Measurements from ENCODE around the gene SEC24D. TPM values are rescaled to one million over a fixed set of nuclear protein-coding genes. Genes with fewer than 3 reads are reported as not detected.
A peak's percentile ranks its signal among the peaks of the same experiment; 100 is the strongest.

Gene SEC24D
- total RNA-seq, 1 donor from 2014 or later, result 73.3 TPM

DNA sequence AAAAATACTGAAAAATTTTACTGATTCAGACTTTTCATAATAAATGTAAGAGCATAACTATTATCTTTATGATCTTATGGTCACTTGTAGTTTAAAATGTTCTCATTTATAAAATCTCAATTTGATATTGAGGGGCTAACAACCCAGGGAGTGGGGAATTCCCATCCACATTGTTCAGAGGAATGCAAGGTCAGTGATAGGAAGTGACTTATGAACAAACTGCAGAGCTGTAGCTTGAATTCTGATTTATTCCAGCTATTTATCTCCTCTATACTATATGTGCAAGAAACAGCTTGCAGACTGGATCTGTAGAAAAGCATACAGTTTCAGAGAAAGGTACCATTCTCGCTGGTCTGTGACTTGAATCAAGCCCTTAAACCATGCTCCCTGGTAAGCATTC lies 61.6 kb downstream of the SEC24D start:
- no peak for DNase-seq

- DNase-seq, result no peak
These were observed 62.5 kb downstream of the SEC24D start for GRCh38 chr4:118773429-118773792.

GRCh38 chr4:118772767-118773428 lies 63.0 kb downstream of the SEC24D start:
- DNase-seq, result no peak

- peak; percentile 47 for DNase-seq
These were observed 63.7 kb downstream of the SEC24D start for GRCh38 chr4:118772081-118772766.

GRCh38 chr4:118770741-118771187 lies 65.2 kb downstream of the SEC24D start:
- DNase-seq, result no peak

DNA sequence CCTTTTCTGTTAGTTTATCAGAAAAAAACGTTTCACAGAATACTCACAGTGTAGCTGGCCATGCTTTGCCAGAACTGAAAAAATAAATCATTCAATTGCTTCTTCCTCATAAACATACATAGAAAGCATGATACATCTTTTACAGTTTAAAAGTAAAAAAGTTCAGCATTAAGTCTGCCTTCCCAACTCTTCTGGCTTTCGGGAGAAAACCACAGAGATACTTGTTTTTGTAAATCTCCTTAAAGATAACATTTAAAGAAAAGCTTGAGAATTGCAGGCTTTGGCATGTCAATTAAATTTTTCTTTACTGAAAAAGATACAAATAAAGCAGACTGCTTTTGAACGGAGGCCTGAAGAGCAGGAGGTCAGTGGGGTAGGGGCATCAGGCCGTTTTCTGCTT lies 66.8 kb downstream of the SEC24D start:
- no peak for DNase-seq

GRCh38 chr4:118767109-118767508 lies 68.8 kb downstream of the SEC24D start:
- no peak for DNase-seq

DNA sequence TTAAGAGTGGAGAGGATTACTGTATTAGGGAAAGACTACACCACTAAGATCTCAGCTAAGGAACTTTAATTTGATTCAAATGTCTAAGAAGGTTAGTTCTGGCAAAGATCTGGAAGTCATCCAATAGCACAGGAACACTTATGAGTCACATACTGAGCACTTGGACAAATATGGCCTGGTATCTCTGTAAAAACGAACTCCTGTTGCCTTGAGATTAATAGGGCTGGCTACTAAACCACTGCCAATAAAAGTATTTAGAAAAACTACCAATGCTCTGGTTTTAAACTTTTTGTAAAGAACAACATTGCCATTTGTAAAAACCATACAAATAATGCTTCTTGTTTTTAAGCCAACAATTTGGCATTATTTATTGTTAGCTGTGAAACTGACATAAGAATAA lies 70.5 kb downstream of the SEC24D start:
- DNase-seq, result peak; percentile 42

GRCh38 chr4:118762730-118763477 lies 73.0 kb downstream of the SEC24D start:
- peak; percentile 46 for DNase-seq

- DNase-seq, result no peak
These were observed 73.8 kb downstream of the SEC24D start for GRCh38 chr4:118762155-118762554.

- no peak for DNase-seq
These were observed 74.4 kb downstream of the SEC24D start for GRCh38 chr4:118761397-118762016.

- no peak for DNase-seq
These were observed 75.4 kb downstream of the SEC24D start for GRCh38 chr4:118760493-118760892.

- DNase-seq, result no peak
These were observed 75.8 kb downstream of the SEC24D start for GRCh38 chr4:118760092-118760491.

- DNase-seq, result no peak
These were observed 76.4 kb downstream of the SEC24D start for GRCh38 chr4:118759481-118759880.

- no peak for DNase-seq
These were observed 77.6 kb downstream of the SEC24D start for GRCh38 chr4:118758293-118758692.

DNA sequence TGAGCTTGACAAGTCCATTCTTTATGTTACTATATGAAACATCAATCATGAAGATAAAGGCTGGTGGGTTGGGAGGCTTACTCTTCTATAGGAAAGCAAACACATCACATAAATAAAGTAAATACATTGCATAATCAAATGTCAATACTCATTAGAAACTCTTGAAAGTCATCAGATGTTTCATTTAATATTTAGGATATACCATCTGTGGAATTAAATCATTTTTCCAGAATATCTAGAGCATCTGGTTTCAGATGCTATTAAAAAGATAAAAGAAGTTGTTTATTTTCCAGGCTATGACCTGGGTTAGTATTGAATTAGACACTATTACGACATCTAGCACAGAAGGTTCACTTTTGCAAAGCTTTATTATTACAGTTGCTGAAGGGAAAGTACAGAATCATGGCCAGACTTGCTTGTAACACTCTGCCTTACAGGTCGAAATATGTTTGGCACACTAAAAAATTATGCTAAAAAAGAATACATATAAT lies 78.1 kb downstream of the SEC24D start:
- DNase-seq, result no peak

DNA sequence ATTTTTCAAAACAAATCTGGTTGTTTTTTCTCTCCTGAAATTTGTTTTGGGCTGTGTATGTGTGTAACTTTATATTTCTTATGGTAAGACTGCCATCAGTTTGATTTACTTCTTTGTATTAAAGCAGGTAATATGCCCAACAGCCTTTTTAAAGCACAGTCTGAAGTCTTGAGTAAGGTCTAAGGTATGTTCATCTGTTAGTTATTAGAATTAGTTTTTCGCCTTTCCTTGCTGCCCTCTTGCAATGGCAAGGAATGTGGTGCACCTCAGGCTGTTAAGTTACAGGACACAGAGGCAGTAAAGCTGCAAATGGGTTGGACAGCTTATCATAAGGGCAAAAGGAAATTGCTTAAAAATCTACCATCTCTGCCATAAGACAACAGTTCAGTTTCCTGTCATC lies 79.0 kb downstream of the SEC24D start:
- DNase-seq, result no peak

GRCh38 chr4:118756429-118756828 lies 79.5 kb downstream of the SEC24D start:
- DNase-seq, result no peak

- no peak for DNase-seq
These were observed 80.3 kb downstream of the SEC24D start for GRCh38 chr4:118755438-118756226.

GRCh38 chr4:118754890-118755289 lies 81.0 kb downstream of the SEC24D start:
- DNase-seq, result no peak

DNA sequence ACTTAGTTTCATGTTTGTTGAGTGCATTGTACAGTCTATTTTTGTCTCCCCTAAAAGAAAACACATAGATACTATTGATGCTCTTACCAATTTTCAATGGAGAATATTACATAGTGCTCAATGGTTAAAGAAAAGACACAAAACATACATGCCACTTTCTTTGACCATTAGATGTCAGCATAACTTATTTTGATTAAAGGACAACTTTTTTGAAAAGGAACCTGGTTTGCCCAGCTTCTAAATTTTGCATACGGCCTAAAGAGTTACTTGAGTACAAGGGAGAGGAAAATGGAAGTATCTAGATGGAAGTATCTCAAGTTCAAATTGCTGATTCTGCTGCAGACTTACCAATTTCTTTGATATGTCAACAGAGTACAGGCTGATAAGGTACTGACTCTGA lies 82.2 kb downstream of the SEC24D start:
- DNase-seq, result no peak

DNA sequence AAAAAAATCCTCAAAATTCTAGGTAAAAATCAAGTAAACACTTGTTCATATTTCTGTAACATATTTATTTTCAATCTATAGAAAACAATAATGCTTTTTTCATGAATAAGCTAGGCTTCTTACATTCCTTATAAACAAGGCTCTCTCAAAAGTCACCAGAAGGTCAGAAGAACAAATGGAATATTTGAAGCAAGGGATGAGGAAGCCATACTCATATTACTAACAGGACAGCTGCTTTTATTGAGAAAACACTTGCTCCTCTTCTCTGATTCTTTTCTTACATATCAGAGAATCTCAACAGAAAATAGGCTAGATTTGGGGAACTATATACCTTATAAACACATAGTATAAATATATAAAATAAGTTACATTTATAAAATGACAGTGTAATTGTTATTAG lies 82.8 kb downstream of the SEC24D start:
- DNase-seq, result no peak
